Activated naive CD4-positive, alpha-beta T cell treated with anti-CD3 and anti-CD28 coated beads, Interleukin-2, amount 10 ng/mL, durations not matched to agents 7 days and 5 days (primary cell): ENCODE data around the gene CHRNB1.

Source experiments
- CTCF ChIA-PET: fragments of 350-600 bp; sonication (Branson Sonifier 250); formaldehyde crosslinking; loops from one replicate; lab custom pipeline; 2021; ENCODE audit warnings: antibody characterized with exemption; lab: Charles Lee
- DNase-seq: peaks from one replicate; pipeline ENCODE4 v3.0.0-alpha.2; 2020
- H3K27ac Mint-ChIP-seq: one replicate; pipeline ENCODE4 v1.8.0; 2021; ENCODE audit warnings: mild to moderate bottlenecking, moderate library complexity, mixed read lengths
- H3K27me3 Mint-ChIP-seq: one replicate; pipeline ENCODE4 v1.8.0; 2021; ENCODE audit warnings: mild to moderate bottlenecking, mixed read lengths
- H3K36me3 Mint-ChIP-seq: one replicate; pipeline ENCODE4 v1.8.0; 2021; ENCODE audit warnings: mixed read lengths
- H3K4me1 Mint-ChIP-seq: one replicate; pipeline ENCODE4 v1.8.0; 2021; ENCODE audit warnings: mixed read lengths
- H3K4me3 Mint-ChIP-seq: one replicate; pipeline ENCODE4 v1.8.0; 2021; ENCODE audit warnings: mild to moderate bottlenecking, moderate library complexity, mixed read lengths
- H3K9me3 Mint-ChIP-seq: one replicate; pipeline ENCODE4 v1.8.0; 2021; ENCODE audit warnings: mixed read lengths

CHRNB1 gene

GRCh38 chr17:7444682-7445618 is at the start of gene CHRNB1:
Gene CHRNB1, plus strand, starts transcription at chr17:7445061. Its CDS starts 67 bp downstream, at chr17:7445128.
- Mint-ChIP-seq H3K27me3 (peaks cover 91% of the 10 kb centered on the region), H3K9me3 (no peaks in the 10 kb centered on the region), H3K4me1 (peaks cover 35% of the 10 kb centered on the region), H3K36me3 (peaks cover 32% of the 10 kb centered on the region), H3K4me3 (peak within 1 kb of the TSS; percentile 68), H3K27ac (peak within 1 kb of the TSS; percentile 44)
- peak; percentile 39 for DNase-seq
- CTCF ChIA-PET = interaction anchor here (0.8 to 1.4 kb wide), 4 partner anchors 8 to 89 kb away, joined by 3 to 5 read pairs (median 4); no protein-coding TSS in a partner anchor

GRCh38 chr17:7396147-7396546 is 48.7 kb upstream of the CHRNB1 start:
- DNase-seq = no peak
- peaks cover 7% of the 10 kb centered on the region for H3K27me3 Mint-ChIP-seq
- CTCF ChIA-PET = no interaction called here
- peaks cover 33% of the 10 kb centered on the region for H3K4me1 Mint-ChIP-seq
- H3K36me3 Mint-ChIP-seq = peaks cover 20% of the 10 kb centered on the region
- peak overlapping the region; percentile 37 for H3K4me3 Mint-ChIP-seq
- H3K27ac Mint-ChIP-seq = no peak overlapping the region
- H3K9me3 Mint-ChIP-seq = no peaks in the 10 kb centered on the region

GRCh38 chr17:7398612-7399011 is 46.2 kb upstream of the CHRNB1 start:
- peaks cover 7% of the 10 kb centered on the region for H3K27me3 Mint-ChIP-seq
- CTCF ChIA-PET = interaction anchor here (1.6 kb wide), 1 partner anchor 43 kb away, joined by 4 read pairs; no protein-coding TSS in a partner anchor
- peaks cover 23% of the 10 kb centered on the region for H3K4me1 Mint-ChIP-seq
- H3K9me3 Mint-ChIP-seq = no peaks in the 10 kb centered on the region
- no peak for DNase-seq
- H3K36me3 Mint-ChIP-seq = peaks cover 8% of the 10 kb centered on the region
- H3K27ac Mint-ChIP-seq = no peak overlapping the region
- H3K4me3 Mint-ChIP-seq = no peak overlapping the region

- peak overlapping the region; percentile 95 for H3K4me3 Mint-ChIP-seq
- H3K27me3 Mint-ChIP-seq = peaks cover 39% of the 10 kb centered on the region
- no peaks in the 10 kb centered on the region for H3K9me3 Mint-ChIP-seq
- peak; percentile 60 for DNase-seq
- peaks cover 19% of the 10 kb centered on the region for H3K4me1 Mint-ChIP-seq
- H3K36me3 Mint-ChIP-seq = peaks cover 5% of the 10 kb centered on the region
- CTCF ChIA-PET = interaction anchor here (0.5 to 2.2 kb wide), 5 partner anchors 32 to 139 kb away, joined by 3 to 6 read pairs (median 3); partner anchors contain the start of gene TMEM102
- H3K27ac Mint-ChIP-seq = peak overlapping the region; percentile 92
Observed at GRCh38 chr17:7403043-7403726, 41.7 kb upstream of the CHRNB1 start.

GRCh38 chr17:7403727-7403976 is 41.2 kb upstream of the CHRNB1 start:
- Mint-ChIP-seq H3K27ac (peak overlapping the region; percentile 92), H3K36me3 (peaks cover 5% of the 10 kb centered on the region)

GRCh38 chr17:7403977-7404736 is 40.7 kb upstream of the CHRNB1 start, which contains the start of gene TMEM256:
Gene TMEM256, minus strand, starts transcription at chr17:7404097. Its CDS starts 13 bp downstream, at chr17:7404084.
- CTCF ChIA-PET = interaction anchor here (1.0 to 2.2 kb wide), 4 partner anchors 31 to 138 kb away, joined by 3 to 6 read pairs (median 4); partner anchors contain the start of gene TMEM102
- Mint-ChIP-seq H3K27me3 (peaks cover 46% of the 10 kb centered on the region), H3K36me3 (peaks cover 5% of the 10 kb centered on the region), H3K4me3 (peak within 1 kb of the TSS; percentile 95), H3K4me1 (peaks cover 22% of the 10 kb centered on the region), H3K27ac (peak within 1 kb of the TSS; percentile 92), H3K9me3 (no peaks in the 10 kb centered on the region)
- DNase-seq = peak; percentile 98

More at GRCh38 chr17:7403727-7403976, 41.2 kb upstream of the CHRNB1 start:
- Mint-ChIP-seq H3K4me1 (peaks cover 20% of the 10 kb centered on the region), H3K27me3 (peaks cover 41% of the 10 kb centered on the region), H3K4me3 (peak overlapping the region; percentile 95), H3K9me3 (no peaks in the 10 kb centered on the region)
- CTCF ChIA-PET = interaction anchor here (0.5 to 2.2 kb wide), 5 partner anchors 32 to 138 kb away, joined by 3 to 6 read pairs (median 3); partner anchors contain the start of gene TMEM102
- DNase-seq = no peak

- H3K27me3 Mint-ChIP-seq = peaks cover 50% of the 10 kb centered on the region
- CTCF ChIA-PET = interaction anchor here (1.0 to 2.2 kb wide), 3 partner anchors 30 to 35 kb away, joined by 3 to 6 read pairs (median 5); partner anchors contain the start of gene TMEM102
- DNase-seq = peak; percentile 81
Observed at GRCh38 chr17:7404737-7405349, 40.0 kb upstream of the CHRNB1 start.

GRCh38 chr17:7405350-7406234 is 39.3 kb upstream of the CHRNB1 start:
- Mint-ChIP-seq H3K36me3 (peaks cover 5% of the 10 kb centered on the region), H3K27me3 (peaks cover 53% of the 10 kb centered on the region), H3K27ac (peak overlapping the region; percentile 40), H3K4me1 (peaks cover 22% of the 10 kb centered on the region), H3K4me3 (peak overlapping the region; percentile 95), H3K9me3 (no peaks in the 10 kb centered on the region)
- CTCF ChIA-PET = no interaction called here
- DNase-seq = no peak

More at GRCh38 chr17:7404737-7405349, 40.0 kb upstream of the CHRNB1 start:
- H3K36me3 Mint-ChIP-seq = peaks cover 5% of the 10 kb centered on the region
- H3K4me1 Mint-ChIP-seq = peaks cover 22% of the 10 kb centered on the region
- peak overlapping the region; percentile 92 for H3K27ac Mint-ChIP-seq
- H3K9me3 Mint-ChIP-seq = no peaks in the 10 kb centered on the region
- peak overlapping the region; percentile 95 for H3K4me3 Mint-ChIP-seq

GRCh38 chr17:7406235-7406825 is 38.5 kb upstream of the CHRNB1 start:
- Mint-ChIP-seq H3K27me3 (peaks cover 61% of the 10 kb centered on the region), H3K27ac (peak overlapping the region; percentile 40), H3K4me3 (peak overlapping the region; percentile 68), H3K9me3 (no peaks in the 10 kb centered on the region), H3K4me1 (peaks cover 22% of the 10 kb centered on the region), H3K36me3 (peaks cover 5% of the 10 kb centered on the region)
- DNase-seq = no peak
- CTCF ChIA-PET = interaction anchor here (0.6 to 1.3 kb wide), 2 partner anchors 82 to 155 kb away, joined by 3 to 4 read pairs; no protein-coding TSS in a partner anchor

GRCh38 chr17:7407082-7407481 is 37.8 kb upstream of the CHRNB1 start:
- no peak for DNase-seq

GRCh38 chr17:7407485-7408251 is 37.2 kb upstream of the CHRNB1 start, which contains the start of gene NLGN2:
Gene NLGN2, plus strand, starts transcription at chr17:7407845. Its CDS starts 411 bp downstream, at chr17:7408256.
- Mint-ChIP-seq H3K27me3 (peaks cover 64% of the 10 kb centered on the region), H3K4me1 (peaks cover 19% of the 10 kb centered on the region), H3K27ac (no peak within 1 kb of the TSS), H3K9me3 (no peaks in the 10 kb centered on the region), H3K4me3 (peak within 1 kb of the TSS; percentile 6), H3K36me3 (peaks cover 1% of the 10 kb centered on the region)
- no peak for DNase-seq
- CTCF ChIA-PET = interaction anchor here (0.8 to 1.3 kb wide), 2 partner anchors 71 to 80 kb away, joined by 3 to 4 read pairs; partner anchors contain the start of gene ACAP1

More at GRCh38 chr17:7407082-7407481, 37.8 kb upstream of the CHRNB1 start:
- Mint-ChIP-seq H3K4me1 (peaks cover 19% of the 10 kb centered on the region), H3K36me3 (peaks cover 1% of the 10 kb centered on the region), H3K4me3 (peak overlapping the region; percentile 4), H3K27me3 (peaks cover 62% of the 10 kb centered on the region), H3K27ac (no peak overlapping the region), H3K9me3 (no peaks in the 10 kb centered on the region)
- CTCF ChIA-PET = interaction anchor here (0.6 to 1.3 kb wide), 3 partner anchors 71 to 154 kb away, joined by 3 to 4 read pairs (median 3); partner anchors contain the start of gene ACAP1
